ENCODE data around the gene ATP8A2.
"Not testable (repeated sequence)": the region's sequence is repeated elsewhere in the genome, so short reads cannot be mapped to it uniquely, and the experiment has no call there.

Gene ATP8A2

DNA sequence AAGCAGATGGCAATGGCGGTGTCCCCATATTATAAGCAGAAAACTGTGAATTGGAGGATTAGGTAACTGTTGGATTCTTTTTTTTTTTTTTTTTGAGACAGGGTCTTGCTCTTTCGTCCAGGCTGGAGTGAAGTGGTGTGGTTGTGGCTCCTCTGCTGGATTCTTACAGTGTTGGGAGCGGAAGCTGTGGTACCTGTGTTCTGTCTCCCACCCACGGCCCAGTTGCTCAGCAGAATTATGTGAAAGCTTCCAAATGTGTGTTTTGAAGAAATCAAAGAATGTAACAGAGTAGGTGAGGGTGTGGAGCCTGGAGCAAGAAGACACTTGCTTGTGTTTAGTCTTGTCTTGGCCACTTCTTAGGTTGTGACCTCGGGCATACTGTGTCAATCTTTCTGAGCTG is 384.5 kb downstream of the ATP8A2 start:
- no peak overlapping the region for H3K4me3 ChIP-seq (ENCODE audit: low read length)
- no peak for TF ChIP-seq ZNF274 (IDR thresholded peaks at IDR 0.05; ENCODE audit: low read depth, low read length)

DNA sequence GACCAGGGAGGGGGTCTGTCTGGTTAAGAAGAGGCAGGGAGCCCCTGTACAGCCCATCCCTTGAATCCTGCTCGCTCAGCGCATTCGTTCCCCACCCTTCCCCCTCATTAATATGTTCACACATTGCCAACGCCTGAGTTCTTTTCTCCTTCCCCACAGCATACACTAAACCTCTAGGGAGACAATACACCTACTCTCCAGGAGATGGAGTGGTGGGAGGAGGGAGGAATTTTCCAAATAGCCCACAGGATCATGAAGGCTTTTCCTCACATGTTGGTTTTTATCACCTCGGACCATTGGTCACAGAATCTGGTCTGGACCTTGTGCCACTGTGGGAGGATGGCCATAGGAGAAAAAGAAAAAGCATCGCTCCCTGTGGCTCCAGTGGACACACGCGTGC is 385.1 kb downstream of the ATP8A2 start:
- H3K4me3 ChIP-seq (ENCODE audit: low read length): no peak overlapping the region
- no peak for TF ChIP-seq ZNF274 (IDR thresholded peaks at IDR 0.05; ENCODE audit: low read depth, low read length)

DNA sequence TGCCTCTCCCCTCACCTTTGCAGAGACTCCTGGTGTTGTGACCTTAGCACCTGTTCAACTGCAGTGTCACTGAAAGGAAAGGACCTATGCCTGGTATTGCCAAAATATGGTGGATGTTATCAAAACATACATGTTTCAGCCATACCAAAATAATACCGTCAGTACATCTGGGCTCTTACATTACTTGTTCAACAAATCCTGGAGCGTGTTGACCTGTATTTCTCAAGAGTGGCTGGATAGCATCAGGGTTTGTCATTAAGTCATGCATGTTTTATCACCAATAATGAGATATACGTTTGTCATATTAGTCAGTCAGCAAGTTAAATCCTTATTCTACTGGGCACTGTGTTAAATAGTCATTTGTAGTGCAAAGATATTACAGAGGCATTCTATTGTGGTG is 389.3 kb downstream of the ATP8A2 start:
- no peak for TF ChIP-seq ZNF274 (IDR thresholded peaks at IDR 0.05; ENCODE audit: low read depth, low read length)
- H3K4me3 ChIP-seq (ENCODE audit: low read length): no peak overlapping the region

DNA sequence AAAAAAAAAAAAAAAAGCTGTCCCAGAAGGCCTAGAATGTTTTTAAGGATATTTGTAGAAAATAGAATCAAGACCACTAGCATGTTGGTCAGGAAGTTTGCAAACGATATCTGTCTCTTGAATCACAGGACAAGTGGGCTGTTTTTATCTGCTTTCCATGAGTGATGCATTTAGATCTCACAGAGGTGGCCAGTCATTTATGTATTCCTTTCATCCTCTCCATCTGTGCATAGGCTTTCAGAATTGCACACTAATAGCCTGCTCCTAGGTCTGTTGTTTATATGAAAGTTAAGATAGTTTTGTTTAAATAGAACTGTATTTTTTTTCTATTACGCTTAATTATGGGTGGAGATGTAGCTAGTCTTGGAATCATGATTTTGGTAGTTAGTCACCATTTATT is 390.5 kb downstream of the ATP8A2 start:
- no peak for TF ChIP-seq ZNF274 (IDR thresholded peaks at IDR 0.05; ENCODE audit: low read depth, low read length)
- H3K4me3 ChIP-seq (ENCODE audit: low read length): no peak overlapping the region

DNA sequence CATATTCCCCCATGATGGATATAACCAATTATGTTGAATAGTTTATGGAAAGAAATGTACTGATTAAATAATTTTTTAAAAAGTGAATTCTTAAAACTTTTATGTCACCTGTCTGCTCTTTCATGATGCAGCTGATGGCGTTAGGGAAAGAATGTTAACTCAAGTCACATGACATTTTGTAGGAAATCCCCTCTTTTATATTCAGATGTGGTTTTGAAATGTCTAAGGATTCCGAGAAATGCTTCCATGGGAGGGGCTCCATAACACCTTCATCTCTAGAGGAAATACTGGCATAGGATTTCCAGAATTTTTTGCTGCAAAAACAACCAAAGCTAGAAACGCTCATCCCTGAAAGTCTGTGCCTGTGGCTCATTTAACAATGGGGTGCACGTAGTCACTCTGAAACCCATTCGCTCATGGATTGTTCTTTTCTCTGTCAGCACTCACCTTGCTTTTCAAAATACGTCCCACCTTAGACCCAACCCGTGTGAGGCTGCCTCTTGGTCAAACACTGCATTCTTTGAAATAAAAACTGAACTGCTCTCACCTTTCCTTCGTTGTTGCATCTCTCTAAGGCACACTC is 391.1 kb downstream of the ATP8A2 start:
- H3K4me3 ChIP-seq (ENCODE audit: low read length): no peak overlapping the region
- TF ChIP-seq ZNF274 (IDR thresholded peaks at IDR 0.05; ENCODE audit: low read depth, low read length): no peak

DNA sequence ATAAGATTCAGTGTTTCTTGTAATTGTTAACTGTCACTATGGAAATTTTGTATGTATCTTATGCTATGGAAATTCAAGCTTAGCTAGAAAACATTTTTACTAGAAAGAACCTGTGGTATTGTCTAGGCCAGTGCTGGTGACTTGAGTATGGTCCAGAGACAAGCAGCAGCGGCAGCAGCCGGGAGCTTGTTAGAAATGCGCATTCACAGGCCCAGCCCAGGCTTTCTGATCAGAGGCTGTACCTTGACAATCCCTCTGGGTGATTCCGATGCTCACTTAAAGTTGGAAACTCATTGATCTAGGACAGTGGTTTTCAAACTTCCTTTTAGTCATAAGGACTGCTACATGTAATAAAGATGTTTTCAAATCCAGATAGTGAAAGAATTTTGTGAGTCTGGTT is 392.6 kb downstream of the ATP8A2 start:
- no peak for TF ChIP-seq ZNF274 (IDR thresholded peaks at IDR 0.05; ENCODE audit: low read depth, low read length)
- no peak overlapping the region for H3K4me3 ChIP-seq (ENCODE audit: low read length)

DNA sequence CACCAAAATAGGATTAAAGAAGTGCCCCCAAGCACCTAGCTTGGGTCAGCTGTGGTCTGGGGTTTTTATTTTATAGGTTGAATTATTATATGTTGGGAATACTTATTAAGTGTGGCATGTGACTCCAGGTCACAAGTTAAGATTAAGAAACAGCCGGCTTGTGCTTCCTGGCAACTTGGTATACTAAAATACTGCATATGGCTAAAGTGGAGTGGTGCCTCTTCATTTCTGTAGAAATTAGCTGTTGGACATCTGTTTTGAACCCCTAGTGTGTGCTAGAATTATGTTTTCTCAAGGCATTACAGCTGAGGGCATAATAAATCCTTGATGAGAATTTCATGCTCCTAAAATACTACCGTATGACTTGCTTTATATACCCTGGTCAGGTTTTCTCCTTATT is 393.5 kb downstream of the ATP8A2 start:
- TF ChIP-seq ZNF274 (IDR thresholded peaks at IDR 0.05; ENCODE audit: low read depth, low read length): no peak
- H3K4me3 ChIP-seq (ENCODE audit: low read length): no peak overlapping the region

DNA sequence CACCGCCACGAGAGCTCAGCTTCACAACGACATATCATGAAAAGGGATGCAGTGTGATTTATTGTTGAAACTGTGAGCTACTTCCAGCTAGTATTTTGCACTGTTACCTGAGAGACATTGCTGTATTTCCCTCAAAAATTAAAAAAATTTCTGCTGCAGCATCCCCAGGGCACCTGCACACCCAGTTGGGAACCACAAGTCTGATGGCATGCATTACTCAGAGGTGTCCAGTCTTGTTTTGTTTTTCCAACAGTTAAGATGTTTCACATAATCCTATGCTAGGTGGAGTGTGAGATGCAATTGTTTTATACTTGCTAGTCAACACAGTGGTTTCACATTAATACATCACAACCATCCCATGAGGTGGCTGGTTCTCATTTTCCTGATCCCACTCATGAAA is 394.8 kb downstream of the ATP8A2 start:
- no peak overlapping the region for H3K4me3 ChIP-seq (ENCODE audit: low read length)
- no peak for TF ChIP-seq ZNF274 (IDR thresholded peaks at IDR 0.05; ENCODE audit: low read depth, low read length)

DNA sequence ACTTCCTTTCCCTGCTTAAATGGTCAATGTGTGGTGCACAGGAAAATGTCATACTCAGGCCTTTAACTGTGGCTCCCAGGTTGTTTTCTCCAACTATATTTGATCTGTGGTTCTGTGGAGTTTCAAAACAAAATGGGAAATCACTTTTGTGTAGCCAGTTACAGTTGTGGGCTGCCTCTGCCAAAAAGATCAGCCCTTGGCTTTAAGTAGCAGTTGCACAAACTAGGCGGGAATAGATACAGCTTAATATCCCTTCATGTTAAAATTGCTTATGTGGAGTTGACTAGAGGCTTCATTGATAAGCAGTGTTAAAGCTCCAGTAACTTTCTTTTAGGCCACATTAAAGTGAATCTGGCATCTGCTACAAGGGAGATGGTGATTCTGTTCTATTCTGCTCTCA is 395.2 kb downstream of the ATP8A2 start:
- no peak for TF ChIP-seq ZNF274 (IDR thresholded peaks at IDR 0.05; ENCODE audit: low read depth, low read length)
- H3K4me3 ChIP-seq (ENCODE audit: low read length): no peak overlapping the region

DNA sequence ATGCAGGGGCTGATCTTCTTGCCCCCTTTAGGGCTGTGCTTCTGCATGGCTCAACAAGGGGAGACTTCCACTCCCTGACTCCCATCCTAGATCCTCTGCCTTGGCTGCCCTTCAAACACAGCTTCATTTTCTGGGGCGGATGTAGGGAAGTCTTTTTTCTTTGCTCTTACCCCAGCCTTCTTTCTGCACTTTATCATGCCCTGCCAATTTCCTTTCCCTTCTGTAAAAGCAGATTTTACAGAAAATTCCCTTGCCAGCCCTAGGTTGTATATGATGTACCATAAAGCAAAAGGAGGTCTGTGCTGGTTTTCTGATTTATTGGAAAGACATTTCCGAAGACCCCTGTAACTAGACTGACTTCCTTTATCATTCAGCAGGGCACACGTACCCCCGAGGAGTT is 396.6 kb downstream of the ATP8A2 start:
- no peak overlapping the region for H3K4me3 ChIP-seq (ENCODE audit: low read length)
- TF ChIP-seq ZNF274 (IDR thresholded peaks at IDR 0.05; ENCODE audit: low read depth, low read length): no peak

DNA sequence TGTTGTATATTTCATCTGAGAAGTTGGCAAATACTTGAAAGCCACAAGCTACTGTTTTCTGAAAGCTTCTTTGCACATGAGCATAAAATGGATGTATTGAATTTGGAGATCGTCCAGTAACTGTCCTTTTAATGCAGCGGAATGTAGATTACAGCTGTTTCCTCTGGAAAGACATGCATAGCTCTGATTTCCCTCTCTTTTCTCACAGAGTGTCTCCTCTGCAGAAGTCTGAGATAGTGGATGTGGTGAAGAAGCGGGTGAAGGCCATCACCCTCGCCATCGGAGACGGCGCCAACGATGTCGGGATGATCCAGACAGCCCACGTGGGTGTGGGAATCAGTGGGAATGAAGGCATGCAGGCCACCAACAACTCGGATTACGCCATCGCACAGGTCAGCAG is 397.1 kb downstream of the ATP8A2 start:
- no peak for TF ChIP-seq ZNF274 (IDR thresholded peaks at IDR 0.05; ENCODE audit: low read depth, low read length)
- H3K4me3 ChIP-seq (ENCODE audit: low read length): no peak overlapping the region

DNA sequence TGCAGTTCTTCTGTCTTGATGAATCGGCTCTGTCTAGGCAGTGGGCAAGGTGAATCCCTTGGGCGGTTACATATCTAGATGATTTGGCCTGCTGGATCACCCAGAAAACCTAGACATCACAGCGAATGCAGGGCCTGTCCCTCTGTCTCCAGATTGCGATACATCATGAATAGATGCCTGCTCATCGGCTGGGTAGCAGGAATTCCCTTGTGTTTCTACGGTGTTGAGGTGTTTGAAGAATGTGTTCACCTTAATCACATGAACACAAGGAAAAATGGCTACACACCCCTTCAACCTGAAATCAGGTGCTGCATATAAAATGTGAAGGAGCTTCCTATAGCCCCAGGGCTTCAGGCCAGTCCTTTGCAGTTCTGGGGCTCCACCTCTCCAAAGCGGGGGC is 398.8 kb downstream of the ATP8A2 start:
- TF ChIP-seq ZNF274 (IDR thresholded peaks at IDR 0.05; ENCODE audit: low read depth, low read length): no peak
- H3K4me3 ChIP-seq (ENCODE audit: low read length): no peak overlapping the region

DNA sequence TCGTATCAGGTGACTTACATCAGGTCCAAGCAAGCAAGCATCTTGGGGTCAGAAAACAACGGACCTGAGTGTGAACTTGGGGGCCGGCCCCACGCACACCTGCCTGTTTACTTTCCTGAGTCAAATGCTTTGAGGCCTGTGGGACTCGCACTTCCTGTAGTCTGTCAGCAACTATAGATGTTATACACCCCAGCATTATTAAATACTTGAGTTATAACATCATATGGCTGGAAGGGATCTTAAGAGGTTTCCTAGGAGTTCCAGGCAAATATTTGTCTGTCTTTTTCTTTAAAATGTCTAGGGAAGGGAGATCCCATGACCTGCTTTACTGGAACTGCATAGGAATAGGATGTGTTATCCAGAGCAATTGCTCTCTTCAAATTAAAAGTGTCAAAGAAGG is 399.4 kb downstream of the ATP8A2 start:
- TF ChIP-seq ZNF274 (IDR thresholded peaks at IDR 0.05; ENCODE audit: low read depth, low read length): no peak
- H3K4me3 ChIP-seq (ENCODE audit: low read length): no peak overlapping the region

DNA sequence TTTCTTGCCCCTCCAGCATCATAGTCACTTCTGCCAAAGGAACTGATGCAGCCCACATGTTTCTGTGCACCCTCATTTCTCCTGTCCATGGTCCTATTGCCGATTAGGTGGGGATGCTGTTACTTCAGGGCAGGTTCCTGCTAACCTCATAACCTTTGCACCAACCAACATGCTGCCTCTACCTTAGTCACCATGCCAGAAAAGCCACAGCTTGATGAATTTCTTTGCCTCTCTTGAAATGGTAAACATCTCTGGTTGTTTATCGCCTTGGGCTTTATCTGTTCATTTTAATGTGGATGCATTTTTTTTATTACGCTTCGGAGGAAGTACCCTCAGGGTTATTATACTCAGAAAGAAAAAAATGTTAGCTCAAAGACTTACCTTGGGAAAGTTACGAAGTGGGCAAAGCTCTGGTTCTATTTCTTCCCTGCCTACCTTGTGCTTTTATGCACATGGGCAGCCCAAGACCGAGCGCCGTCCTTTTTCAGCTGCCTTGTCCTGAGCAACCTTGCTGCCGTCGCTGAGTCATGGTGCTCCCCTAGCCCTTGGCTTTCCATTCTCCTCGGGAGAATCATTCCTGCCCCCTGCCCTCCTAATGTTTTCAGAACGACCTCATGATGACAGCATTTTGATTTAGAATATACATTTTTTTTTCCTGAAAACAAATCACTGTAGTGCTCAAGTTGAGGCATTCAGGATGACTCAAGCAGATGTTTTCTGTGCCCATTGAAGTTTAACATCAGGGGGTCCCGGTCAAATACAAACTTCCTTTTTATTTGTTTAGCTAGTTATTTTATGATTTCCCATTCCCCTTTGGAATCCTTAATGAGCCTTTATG is 400.1 kb downstream of the ATP8A2 start:
- H3K4me3 ChIP-seq (ENCODE audit: low read length): no peak overlapping the region
- no peak for TF ChIP-seq ZNF274 (IDR thresholded peaks at IDR 0.05; ENCODE audit: low read depth, low read length)

DNA sequence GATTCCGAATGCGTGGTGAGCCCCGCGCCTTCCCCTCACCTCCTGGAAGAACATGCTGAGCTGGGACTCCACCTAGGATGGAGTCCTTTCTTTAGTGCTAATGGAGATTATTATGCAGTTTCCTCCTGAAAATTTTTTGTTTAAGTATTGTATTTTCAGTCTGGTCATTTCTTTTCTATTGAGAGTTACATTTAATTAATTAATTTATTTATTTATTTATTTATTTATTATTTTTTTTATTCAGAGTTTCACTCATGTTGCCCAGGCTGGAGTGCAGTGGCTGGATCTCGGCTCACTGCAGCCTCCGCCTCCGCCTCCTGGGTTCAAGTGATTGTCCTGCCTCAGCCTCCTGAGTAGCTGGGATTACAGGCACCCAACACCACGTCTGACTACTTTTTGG is 400.8 kb downstream of the ATP8A2 start:
- not testable (repeated sequence) for H3K4me3 ChIP-seq (ENCODE audit: low read length)

DNA sequence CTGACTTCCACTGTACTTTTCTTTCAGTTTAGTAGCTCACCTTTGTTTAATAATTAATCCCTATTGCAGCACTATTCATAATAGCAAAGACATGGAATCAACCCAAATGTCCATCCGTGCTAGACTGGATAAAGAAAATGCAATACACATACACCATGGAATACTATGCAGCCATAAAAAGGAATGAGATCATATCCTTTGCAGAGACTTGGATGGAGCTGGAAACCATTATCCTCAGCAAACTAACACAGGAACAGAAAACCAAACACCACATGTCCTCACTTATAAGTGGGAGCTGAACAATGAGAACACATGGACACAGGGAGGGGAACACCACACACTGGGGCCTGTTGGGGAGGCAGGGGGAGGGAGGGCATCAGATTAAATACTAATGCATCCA is 402.3 kb downstream of the ATP8A2 start:
- H3K4me3 ChIP-seq (ENCODE audit: low read length): not testable (repeated sequence)

Measured in GM08714 (cell line).